ENCODE data around the gene ZNF771. TPM values are rescaled to one million over a fixed set of nuclear protein-coding genes. Genes with fewer than 3 reads are reported as not detected.
"Not testable (repeated sequence)": the region's sequence is repeated elsewhere in the genome, so short reads cannot be mapped to it uniquely, and the experiment has no call there.

Gene ZNF771
- total RNA-seq, 1 donor from 2014 or later, result 4.7 TPM

DNA sequence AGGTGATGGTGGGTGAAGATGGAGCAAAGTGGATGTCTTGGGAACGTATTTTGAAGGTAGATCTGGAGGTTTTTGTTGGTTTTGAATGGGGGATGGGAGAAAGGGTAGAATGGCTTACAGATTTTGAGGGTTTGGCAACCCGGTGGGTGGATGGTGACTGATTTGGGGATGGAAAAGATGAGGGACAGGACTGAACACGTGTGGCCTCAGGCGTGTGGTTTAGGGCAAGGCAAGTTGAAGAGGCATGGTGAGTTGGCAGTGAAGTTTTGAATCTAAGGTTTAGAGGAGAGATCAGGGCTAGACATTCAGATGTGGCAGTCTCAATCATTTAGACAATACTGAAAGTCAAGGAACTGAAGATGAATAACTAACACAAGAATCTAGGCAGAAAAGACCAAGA lies 27.4 kb downstream of the ZNF771 start:
- DNase-seq, result no peak

DNA sequence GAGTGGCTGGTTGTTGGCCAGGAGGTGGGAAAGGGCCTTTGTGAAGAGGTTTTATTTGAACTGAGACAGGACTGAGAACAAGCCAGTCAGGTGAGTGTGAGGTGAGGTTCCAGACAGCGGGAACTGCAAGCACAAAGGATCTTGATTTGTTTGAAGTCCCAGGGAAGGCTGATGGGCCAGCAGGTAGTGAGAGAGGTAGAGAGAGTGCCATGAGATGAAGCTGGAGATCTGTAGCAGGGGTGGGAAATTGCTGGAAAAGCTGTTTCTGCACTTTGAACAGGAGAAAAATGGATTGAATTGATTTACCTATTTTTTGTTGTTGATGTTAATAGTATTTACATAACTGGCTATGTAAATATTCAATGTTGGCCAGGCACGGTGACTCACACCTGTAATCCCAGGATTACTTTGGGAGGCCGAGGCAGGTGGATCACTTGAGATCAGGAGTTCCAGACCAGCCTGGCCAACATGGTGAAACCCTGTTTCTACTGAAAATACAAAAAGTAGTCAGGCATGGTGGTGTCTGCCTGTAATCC lies 30.2 kb downstream of the ZNF771 start:
- DNase-seq, result no peak

DNA sequence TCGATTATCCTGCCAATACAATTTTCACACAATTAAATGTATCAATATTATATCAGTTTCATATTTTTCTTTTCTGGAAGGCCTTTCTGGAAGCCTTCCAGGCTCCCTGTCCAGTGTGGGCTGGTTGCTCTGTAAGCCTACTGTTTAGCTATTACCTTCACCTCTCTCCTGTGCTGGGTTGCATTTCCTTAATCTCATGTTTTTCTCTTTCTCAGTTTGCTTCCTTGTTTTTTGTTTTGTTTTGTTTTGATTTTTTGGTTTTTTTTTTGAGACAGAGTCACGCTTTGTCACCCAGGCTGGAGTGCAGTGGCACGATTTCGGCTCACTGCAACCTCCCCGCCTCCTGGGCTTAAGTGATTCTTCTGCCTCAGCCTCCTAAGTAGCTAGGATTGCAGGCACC lies 31.4 kb downstream of the ZNF771 start:
- no peak for DNase-seq

DNA sequence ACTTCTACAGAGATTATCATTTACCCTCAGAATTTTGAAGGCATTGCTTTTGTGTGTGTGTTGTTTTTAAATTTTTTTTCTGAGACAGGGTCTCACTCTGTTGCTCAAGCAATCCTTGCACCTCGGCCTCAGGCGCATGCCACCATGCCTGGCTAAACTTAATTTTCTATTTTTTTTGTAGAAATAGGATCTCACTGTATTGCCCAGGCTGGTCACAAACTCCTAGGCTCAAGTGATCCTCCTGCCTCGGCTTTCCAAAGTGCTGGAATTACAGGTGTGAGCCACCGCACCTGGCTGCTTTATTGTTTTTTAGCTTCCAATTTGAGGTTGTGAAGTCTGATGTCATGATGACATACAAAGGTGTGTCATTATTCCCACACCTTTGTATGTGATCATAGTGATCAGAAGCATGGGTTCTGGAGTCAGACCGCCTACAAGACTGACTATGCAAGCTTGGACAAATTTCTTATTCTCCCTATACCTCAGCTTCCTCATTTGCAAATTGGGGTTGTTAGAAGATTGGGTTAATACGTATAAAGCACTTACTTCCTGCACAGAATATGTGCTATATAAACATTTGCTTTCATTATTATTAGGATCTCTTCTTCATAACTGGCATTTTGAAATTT lies 32.4 kb downstream of the ZNF771 start:
- DNase-seq, result no peak

DNA sequence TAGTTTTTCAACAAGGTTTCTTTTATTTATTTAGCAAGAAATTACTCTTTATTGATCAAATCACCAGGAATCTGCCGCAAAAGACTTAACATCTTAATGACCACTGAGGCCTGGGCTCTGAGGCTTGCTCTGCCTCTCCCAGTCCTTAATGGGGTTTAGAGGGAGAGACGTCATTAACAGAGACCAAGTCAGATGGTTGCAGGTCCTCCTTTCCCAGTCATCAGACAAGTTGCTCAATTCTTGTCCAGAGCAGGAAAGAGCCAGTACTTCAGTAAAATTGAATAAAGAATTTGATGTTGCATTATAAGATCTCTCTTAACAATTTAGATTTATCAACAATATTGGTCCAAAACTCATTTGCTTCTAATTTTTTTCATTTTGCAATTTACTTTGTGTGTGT lies 36.2 kb downstream of the ZNF771 start:
- DNase-seq, result no peak

DNA sequence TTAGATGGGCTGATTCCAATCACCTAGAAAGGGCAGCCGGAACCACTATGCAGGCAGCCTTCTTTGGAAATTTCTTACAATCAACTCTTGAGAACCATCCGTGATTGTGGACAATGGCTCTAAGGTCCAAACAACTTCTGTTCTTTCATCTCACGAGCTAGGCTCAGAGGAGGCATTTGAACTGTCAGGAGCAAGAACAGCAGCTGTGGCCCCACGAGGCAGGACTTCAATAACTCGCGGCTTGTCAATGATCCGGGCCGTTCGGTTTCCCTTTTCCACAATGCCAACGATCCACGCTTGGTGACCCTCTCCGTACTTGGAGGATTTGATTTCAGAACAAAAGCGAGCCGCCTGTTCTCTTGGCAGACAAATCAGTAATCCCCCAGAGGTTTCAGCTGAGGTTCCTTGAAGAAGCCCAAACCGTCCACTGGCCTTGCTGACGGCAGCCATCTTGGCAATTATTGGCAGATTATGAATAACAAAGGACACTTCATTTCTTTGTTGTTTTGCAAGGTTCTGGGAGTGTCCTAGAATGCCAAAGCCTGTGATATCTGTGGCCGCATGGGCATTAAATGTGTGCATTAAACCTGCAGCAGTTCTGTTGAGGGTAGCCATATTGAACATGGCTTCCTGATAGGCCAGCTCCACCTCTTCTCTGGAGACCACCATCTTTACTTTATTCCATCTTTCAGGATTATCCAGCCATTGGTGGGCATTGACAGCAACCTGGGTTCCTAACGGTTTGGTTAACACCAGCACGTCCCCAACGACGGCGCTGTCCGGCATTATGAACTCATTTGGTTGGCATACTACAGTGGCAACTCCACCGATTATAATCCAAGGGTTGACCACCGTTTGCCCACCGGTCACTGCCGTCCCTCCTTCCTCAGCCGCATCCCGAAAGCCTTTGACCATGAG lies 37.1 kb downstream of the ZNF771 start:
- DNase-seq, result no peak

DNA sequence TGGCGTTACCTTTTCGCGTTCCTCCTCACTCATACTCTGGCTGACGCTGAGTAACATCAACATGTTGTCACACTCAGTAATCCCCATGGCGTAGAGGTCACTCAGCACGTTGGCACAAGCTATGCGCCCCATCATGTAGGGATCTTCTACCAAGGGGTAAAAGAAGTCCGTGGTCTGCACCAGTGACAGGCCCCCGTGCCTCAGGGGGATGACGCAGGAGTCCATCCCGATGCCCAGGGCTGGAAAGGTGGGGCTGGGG lies 37.7 kb downstream of the ZNF771 start:
- no peak for DNase-seq

DNA sequence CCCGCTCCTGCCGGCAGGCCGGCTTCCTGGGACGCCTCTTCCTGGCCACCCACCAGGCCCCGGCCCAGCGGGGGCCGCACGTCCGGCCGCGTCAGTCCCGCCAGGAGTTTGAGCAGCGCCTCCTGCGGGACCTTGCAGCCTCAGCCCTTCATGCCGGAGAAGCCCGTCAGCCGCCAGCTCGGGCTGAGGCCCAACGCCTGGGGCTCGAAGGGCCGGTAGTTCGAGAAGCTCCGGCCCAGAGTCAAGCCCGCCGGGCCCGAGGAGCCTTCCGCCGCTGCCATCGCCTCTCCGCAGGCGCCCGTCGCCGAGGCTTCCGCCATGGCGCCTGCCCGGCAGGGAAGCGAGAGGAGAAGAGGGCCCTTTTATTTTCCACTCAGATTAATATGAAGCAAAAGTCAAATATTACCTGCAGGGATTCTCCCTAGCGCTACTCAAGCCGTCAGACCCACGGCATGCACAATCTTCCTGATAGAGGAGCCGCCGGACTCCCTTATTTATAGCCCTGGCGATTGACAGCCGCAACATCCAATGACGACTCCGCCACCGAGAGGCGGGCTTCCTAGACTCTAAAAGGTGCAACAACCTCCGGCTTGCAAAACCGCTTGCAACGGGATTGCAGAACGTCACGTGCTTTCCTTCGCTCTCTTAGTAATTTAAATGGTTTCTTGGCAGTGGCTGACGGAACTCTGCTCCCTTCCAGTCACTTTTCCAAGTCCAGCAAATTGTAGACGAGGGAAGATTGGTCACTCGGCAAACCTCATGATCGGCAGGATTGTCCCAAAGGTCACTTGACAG lies 38.2 kb downstream of the ZNF771 start, which contains the start of gene SEPHS2:
Gene SEPHS2 (minus strand): TSS at position 467 of the 795 bp plus-strand sequence. CDS start 147 bp downstream, at position 320.
- peak; percentile 84 for DNase-seq

DNA sequence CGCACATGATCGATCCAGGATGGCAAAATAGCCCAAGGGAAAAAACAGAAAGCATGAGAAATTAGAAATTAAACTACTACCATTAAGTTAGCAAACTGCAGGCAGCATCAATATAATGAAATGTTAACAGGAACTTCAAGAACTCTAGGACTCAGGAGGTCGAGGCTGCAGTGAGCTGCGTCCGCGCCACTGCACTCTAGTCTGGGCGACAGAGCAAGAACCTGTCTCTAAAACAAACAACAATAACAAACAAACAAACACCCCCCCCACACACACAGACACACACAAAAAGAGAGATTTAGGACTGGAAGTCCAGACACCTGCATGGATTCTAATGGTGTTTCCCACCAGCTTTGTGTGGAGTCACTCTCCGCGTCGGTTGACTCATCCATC lies 38.8 kb downstream of the ZNF771 start:
- no peak for DNase-seq

DNA sequence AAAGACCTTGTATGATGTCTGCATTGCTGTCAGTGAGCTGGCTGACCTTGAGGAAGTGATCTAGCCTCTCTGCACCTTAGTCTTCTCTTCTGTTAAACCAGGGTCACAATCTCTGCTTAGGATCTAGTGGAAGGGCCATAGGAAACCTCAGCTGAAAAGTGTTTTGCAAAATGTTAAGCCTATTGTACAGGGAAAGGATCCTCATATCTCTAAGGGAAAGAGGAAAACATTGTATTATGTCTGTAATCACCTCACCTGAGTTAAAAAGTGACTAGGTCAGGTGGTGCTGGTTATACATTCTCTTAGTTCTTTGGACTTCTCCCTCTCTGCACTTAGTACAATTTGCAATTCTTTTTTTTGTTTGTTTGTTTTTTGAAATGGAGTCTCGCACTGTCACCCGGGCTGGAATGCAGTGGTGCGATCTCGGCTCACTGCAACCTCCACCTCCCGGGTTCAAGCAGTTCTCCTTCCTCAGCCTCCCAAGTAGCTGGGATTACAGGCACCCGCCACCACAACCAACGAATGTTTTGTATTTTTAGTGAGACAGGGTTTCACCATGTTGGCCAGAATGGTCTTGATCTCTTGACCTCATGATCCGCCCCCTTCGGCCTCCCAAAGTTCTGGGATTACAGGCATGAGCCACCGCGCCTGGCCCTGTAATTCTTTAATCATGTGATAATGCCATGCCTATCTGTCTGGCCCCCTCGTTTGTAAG lies 40.3 kb downstream of the ZNF771 start:
- no peak for DNase-seq

DNA sequence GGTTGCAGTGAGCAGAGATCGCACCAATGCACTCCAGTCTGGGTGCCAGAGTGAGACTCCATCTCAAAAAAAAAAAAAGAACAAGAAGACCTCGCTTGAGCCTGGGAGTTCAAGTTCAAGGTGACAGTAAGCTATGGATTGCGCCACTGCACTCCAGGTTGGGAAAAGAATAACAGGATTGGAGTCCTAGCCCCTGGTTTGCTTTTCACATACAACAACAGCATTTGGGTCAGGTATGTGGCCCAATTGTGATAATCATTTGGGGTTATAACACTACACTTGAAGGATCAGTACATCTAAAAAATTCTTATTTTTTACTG lies 41.7 kb downstream of the ZNF771 start:
- DNase-seq, result no peak

DNA sequence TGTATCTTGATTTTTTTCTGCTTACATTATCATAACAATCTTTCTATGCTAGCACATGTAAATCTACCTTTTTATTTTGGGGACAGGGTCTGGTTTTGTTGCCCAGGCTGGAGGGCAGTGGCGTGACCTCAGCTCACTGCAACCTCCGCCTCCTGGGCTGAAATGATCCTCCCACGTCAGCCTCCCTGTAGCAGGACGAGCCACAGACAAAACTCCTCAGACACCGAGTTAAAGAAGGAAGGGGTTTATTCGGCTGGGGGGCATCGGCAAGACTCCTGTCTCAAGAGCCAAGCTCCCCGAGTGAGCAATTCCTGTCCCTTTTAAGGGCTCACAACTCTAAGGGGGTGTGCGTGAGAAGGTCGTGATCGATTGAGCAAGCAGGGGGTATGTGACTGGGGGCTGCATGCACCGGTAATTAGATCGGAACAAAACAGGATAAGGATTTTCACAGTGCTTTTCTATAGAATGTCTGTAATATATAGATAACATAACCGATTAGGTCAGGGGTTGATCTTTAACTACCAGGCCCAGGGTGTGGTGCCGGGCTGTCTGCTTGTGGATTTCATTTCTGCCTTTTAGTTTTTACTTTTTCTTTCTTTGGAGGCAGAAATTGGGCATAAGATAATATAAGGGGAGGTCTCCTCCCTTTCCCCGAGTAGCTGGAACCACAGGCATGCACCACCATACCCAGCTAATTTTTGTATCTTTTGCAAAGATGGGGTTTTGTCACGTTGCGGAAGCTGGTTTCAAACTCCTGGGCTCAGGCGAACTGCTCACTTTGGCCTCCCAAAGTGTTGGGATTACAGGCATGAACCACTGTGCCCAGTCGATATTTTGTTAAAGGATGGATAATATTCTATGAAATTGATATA lies 45.5 kb downstream of the ZNF771 start:
- DNase-seq, result not testable (repeated sequence)

DNA sequence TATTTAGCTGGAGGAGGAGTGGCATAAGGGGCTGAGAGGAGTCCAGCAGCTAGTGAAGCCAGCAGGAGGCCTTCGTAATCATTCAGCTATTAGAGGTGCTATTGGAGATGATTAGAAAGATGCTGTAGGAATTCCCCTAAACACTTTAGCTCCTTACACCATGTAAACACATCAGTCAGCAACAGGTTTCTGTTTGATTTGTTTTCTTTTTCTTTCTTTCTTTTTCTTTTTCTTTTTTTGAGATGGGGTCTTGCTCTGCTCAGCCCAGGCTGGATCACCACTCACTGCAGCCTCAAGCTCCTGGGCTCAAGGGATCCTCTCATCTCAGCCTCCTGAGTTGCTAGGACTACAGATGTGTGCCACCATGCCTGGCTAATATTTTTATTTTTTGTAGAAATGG lies 48.9 kb downstream of the ZNF771 start:
- DNase-seq, result no peak

DNA sequence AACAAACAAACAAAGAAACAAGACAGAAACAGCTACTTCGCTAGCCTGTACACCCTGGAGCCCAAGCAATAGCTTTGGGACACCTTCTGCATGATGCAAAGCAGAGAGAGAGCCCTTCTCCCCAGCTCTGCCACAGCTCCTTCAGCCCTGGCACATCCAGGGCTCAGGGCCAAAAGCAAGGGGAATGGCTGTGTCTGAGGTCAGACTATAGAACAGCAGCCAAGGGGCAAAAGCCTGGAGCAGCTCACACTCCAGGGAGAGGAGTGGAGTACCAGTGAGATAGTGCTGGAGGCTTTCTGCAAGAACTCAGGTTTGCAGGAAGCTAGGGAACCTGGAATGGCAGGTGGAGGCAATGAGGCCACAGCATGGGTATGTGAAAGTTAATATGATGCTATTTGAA lies 49.9 kb downstream of the ZNF771 start:
- DNase-seq, result no peak

DNA sequence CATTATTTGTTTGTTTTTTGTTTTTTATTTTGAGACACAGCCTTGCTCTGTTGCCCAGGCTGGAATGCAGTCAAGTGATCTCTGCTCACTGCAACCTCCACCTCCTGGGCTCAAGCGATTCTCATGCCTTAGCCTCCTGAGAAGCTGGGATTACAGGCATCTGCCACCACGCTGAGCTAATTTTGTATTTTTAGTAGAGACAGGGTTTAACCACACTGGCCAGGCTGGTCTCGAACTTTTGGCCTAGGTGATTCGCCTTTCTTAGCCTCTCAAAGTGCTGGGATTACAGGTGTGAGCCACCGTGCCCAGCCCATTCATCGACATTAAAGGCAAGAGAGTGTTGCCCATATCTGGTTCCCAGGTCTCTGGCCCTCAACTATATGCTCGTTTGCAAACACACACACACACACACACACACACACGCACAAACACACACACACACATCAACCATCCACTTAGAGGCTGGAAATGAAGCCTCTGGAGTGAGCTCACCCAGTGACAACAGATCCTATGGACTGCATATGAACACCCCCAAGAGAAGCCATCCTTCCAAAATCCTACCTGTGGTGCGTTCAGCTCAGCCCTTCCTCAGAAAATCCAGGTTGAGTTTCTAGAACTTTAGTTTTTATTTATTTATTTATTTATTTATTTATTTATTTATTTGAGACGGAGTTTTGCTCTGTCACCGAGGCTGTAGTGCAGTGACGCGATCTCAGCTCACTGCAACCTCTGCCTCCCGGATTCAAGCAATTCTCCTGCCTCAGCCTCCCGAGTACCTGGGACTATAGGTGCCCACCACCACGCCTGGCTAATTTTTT lies 50.5 kb downstream of the ZNF771 start:
- no peak for DNase-seq

DNA sequence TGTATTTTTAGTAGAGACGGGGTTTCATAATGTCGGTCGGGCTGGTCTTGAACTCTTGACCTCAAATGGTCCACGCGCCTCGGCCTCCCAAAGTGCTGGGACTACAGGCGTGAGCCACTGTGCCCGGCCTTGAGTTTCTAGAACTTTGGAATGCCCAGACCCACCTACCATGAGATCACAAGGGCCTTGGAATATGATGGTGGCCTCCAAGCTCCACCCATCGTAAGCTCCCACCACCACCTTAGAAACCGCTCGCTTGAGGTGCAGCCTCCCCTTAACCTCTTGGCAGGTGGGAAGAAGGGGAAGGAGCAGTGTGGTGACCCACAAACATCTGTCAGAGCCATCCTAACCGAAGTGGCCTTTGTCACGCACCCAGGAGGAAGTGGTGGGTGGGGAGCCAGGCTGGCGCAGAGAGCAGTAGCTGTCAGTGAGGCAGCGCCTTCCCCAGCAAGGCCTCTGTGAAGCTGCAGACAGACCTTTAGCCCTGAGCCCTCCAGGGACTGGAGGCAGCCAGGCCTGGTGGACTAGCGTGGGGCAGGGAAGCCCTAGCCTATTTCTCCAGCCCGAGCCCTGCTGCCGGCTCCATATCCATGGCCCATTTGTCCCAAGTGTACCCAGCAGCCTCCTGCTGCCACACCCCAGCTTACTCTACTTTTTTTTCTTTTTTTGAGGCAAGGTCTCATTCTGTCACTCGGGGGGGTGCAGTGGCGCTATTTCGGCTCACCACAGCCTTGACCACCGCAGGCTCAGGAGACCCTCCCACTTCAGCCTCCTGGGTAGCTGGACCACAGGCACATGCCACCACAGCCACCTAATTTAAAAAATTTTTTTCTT lies 51.4 kb downstream of the ZNF771 start:
- DNase-seq, result no peak

DNA sequence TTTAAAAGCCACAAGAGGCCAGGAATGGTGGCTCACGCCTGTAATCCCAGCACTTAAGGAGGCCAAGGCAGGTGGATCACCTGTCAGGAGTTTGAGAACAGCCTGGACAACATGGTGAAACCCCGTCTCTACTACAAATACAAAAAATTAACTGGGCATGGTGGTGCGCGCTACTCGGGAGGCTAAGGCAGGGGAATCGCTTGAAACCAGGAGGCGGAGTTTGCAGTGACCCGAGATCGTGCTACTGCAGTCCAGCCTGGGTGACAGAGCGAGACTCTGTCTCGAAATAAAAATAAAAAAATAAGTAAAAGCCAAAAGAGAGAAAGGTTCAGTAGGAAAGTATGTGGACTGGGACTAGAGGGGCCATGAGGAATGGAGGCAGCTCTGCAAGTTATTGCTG lies 52.0 kb downstream of the ZNF771 start:
- no peak for DNase-seq

DNA sequence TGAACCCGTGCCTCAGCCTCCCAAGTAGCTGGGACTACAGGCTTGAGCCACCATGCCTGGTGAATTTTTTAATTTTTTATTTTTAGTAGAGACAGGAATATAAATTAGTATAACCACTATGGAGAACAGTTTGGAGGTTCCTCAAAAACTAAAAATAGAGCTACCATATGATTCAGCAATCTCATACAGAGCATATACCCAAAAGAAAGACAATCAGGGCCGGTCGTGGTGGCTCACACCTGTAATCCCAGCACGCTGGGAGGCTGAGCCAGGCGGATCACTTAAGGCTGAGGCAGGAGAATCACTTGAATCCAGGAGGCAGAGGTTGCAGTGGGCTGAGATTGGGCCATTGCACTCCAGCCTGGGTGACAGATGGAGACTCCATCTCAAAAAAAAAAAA lies 54.0 kb downstream of the ZNF771 start:
- DNase-seq, result not testable (repeated sequence)

DNA sequence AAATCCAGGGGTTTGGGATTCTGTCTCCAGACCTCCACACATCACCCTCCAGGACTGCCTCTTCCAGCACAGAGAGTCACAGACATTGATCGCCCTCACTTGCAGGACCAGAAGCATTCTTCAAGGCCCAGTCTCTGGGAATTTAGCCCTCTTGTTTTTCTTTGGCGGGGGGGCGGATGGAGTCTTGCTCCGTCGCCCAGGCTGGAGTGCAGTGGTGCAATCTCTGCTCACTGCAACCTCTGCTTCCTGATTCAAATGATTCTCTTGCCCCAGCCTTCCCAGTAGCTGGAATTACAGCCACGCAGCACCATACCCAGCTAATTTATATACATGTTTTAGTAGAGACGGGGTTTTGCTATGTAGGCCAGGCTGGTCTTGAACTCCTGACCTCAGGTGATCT lies 56.7 kb downstream of the ZNF771 start:
- DNase-seq, result no peak

All from skin of body (tissue), 2 donors.